ENCODE results near the gene PFDN2.

PFDN2 gene, protein sequence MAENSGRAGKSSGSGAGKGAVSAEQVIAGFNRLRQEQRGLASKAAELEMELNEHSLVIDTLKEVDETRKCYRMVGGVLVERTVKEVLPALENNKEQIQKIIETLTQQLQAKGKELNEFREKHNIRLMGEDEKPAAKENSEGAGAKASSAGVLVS

DNA sequence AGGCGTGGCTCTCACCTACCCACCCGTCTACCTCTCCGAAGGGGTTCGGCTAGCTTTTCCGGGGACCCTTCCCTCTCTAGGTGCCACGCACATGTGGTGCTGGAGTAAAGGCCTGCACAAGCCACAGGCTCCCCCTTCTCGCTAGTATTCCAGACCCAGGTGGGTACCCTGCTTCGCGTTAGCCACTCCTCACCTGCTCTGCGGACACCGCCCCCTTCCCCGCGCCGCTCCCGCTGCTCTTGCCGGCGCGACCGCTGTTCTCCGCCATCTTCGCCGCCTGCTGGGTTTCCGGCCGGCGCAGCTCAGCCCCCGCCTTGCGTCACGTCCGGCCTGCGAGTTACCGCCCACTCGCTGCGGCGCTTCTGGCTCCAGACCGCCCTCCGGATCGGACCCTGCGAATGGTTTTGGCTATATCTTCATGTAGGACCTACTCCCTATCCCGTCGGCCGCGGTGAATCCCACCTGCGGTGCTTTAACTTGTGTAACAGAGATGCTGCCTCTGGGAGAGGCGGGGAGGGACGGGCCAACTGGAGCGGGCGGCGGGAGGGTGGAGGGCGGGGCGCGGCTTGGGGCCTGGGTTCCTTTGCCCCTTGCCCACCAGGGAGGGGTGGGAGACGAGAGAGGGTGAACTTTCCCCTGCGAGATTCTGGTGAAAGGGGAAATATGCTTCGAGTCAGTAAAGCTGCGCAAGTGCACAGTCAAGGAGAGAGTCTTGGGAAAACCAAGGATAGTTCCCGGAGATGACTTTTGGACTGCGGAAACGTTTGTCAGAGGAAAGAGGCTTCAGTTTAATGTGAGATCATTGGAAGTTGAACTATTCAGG, at the start of gene PFDN2, which contains the start of gene NIT1:
TSS of gene PFDN2 (minus strand) at position 279 of the 823 bp plus-strand sequence. CDS start at position 268, 11 bp downstream.
TSS of gene NIT1 (plus strand) at position 347 of the 823 bp plus-strand sequence. CDS start at position 419, 72 bp downstream.
- peak; percentile 70 for DNase-seq

DNA sequence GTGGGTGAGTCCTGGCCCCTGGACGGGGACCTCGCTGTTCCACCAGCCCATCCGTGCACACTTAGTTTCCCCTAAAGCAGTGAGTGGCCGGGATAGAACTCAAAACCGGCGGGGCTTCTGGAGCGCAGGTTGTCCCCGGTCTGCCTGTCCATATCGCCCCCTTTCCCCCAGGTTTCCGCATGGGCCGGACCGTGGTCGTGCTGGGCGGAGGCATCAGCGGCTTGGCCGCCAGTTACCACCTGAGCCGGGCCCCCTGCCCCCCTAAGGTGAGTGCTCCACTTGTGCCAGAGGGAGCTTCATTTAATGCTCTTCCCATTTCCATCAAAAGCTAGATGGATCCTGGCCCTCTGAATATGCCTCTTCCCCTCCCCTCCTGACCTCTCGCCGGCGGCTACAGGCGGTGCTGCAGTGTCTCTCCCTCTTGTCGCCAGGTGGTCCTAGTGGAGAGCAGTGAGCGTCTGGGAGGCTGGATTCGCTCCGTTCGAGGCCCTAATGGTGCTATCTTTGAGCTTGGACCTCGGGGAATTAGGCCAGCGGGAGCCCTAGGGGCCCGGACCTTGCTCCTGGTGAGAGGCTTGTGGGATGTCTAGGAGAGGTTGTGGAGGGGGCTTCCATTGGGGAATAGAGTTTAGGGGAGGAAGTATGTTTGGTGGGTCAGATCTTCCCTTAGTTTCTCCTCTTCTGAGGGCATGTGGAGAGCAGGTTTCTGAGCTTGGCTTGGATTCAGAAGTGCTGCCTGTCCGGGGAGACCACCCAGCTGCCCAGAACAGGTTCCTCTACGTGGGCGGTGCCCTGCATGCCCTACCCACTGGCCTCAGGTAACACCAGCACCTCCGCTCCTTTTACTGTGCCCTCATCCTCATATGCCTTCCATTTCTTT, 49.1 kb upstream of the PFDN2 start:
- DNase-seq = no peak

DNA sequence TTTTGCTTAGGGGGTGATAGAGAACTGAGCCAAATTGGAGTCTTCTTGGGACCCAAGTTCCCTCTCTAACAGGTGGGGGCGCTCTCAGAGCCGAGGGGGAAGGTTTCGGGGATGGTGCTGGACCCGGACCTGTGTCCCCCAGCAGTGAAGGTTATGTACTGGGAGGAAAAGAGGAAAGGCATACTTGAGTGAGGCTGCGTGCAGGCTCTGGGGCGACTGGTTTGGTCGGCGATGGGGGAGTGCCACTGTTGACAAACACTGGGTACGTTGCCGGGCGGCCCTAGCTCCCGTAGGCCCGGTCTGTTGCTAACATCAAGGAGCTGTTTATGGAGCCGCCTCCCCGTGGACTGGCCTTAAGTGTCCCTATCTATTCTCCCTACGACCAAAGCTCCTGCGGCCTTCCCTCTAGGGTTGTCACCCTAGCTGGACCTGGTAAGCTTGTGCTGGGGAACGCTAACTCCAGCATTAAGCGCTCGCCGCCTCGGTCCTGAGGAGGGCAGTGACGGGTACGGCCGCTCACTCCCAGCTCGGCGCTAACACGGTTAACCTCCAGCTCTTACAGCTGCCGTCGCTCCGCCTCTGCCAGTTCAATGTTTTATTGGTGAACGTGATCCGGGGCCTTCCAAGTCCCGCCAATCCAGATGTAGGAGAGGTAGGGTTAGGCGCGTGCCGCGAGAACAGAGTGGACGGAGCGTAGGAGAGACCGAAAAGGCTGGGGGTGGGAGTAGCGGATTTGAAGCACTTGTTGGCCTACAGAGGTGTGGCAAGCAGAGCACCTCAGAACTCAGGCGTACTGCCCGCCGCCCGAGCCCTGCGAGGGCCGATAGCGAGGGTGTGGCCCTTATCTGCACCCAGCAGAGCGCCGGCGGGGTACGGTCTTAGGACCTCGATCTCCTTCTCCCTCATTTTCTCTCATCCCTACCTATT, 48.2 kb upstream of the PFDN2 start, which contains the start of gene PPOX:
TSS of gene PPOX (plus strand) at position 685 of the 927 bp plus-strand sequence. CDS start 422 bp downstream, outside the sequence.
- DNase-seq = peak; percentile 98

DNA sequence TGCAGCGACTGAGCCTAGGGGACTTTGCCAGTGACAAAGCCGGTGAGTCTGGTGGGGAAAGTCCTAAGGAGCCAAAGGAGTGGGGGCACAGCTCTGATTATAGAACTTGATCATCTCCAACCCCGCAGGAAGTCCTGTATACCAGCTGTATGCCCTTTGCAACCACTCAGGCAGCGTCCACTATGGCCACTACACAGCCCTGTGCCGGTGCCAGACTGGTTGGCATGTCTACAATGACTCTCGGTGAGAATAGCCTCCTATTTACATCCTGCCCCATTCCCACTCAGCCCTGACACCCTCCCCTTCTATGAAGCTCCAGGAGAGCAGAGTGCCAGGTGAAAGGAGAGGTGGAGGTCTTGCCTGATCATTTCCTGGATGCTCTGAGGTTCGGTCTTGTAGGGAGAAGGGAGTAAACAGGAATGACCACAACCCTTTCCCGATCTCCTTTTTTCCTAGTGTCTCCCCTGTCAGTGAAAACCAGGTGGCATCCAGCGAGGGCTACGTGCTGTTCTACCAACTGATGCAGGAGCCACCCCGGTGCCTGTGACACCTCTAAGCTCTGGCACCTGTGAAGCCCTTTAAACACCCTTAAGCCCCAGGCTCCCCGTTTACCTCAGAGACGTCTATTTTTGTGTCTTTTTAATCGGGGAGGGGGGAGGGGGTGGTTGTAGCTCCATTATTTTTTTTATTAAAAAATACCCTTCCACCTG, 47.2 kb upstream of the PFDN2 start:
- no peak for DNase-seq

DNA sequence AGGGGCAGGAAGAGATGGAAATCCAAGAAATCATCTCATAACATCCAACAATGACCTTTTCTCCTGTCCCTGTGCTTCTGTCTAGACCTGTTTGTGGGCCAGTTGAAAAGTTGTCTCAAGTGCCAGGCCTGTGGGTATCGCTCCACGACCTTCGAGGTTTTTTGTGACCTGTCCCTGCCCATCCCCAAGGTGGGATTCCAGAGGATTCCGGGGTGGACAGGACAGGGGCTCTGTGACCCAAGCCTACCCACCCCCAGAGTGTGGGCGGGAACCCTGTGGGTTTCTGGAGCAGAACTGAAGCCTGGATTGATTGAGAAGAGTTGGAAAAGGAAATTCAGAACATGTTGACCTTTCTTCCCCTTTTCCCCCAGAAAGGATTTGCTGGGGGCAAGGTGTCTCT, 46.0 kb upstream of the PFDN2 start:
- no peak for DNase-seq

DNA sequence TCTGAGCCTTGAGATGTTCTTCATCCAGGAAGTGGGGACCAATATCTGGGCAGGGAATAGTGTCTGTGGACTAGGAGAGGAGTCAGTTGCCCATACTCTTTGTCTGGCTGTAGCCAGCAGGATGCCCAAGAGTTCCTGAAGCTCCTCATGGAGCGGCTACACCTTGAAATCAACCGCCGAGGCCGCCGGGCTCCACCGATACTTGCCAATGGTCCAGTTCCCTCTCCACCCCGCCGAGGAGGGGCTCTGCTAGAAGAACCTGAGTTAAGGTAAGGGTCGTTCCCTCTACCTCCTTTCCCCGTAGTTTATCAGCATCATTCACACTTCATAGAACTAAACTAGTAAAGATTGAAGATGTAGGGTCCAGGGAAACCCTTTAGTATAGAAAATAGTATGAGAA, 45.0 kb upstream of the PFDN2 start:
- DNase-seq = no peak

DNA sequence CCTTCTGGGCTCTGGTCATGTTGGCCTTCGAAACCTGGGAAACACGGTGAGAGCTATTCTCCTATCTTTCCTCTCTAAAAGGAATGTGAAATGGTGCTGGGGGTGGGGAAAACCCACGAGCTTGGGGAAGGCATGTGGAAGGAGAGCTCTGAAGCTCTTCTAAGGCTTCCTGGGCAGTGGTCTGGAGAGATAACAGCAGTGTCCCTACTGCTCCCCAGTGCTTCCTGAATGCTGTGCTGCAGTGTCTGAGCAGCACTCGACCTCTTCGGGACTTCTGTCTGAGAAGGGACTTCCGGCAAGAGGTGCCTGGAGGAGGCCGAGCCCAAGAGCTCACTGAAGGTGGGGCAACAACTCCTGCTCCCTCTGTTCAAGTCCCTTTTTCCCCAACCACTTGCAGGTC, 44.2 kb upstream of the PFDN2 start:
- DNase-seq = no peak

DNA sequence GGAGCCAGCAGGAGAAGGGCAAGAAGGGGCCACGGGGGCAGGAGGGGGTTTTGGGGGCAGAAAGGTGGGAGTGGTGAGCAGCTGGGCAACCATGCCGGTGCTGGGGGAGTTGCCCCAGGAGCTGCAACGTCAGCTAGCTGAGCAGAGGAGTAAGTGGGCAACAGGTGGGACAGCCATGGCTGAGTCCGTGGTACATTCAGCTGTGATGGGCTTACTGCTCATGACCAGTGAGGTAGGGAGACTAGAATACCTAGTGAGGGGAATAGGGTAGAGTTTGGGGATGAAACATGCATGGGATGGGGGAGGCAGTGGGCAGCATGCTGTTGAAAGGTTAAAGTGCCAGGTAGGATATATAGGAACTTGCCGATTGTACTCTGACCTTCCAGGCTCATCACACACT, 43.8 kb upstream of the PFDN2 start:
- DNase-seq = no peak

DNA sequence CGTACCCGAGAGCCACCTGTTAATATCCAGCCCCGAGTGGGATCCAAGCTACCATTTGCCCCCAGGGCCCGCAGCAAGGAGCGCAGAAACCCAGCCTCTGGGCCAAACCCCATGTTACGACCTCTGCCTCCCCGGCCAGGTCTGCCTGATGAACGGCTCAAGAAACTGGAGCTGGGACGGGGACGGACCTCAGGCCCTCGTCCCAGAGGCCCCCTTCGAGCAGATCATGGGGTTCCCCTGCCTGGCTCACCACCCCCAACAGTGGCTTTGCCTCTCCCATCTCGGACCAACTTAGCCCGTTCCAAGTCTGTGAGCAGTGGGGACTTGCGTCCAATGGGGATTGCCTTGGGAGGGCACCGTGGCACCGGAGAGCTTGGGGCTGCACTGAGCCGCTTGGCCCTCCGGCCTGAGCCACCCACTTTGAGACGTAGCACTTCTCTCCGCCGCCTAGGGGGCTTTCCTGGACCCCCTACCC, 42.9 kb upstream of the PFDN2 start:
- DNase-seq = no peak

DNA sequence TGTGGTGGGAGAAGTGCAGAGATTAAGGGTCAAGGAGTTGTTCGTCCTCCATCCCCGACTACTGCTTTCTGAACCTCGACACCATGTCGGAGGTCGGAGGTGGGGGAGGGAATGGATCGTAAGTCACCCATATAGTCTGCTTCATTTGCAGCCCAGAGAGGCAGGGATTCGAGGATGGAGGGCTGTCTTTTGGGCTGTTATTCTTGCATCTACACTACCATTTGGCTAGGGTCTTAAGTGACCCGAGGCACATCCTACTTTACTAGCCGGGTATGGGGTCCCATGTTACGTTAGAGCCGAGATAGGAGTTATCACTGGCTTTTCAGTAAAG, 42.0 kb upstream of the PFDN2 start:
- no peak for DNase-seq

DNA sequence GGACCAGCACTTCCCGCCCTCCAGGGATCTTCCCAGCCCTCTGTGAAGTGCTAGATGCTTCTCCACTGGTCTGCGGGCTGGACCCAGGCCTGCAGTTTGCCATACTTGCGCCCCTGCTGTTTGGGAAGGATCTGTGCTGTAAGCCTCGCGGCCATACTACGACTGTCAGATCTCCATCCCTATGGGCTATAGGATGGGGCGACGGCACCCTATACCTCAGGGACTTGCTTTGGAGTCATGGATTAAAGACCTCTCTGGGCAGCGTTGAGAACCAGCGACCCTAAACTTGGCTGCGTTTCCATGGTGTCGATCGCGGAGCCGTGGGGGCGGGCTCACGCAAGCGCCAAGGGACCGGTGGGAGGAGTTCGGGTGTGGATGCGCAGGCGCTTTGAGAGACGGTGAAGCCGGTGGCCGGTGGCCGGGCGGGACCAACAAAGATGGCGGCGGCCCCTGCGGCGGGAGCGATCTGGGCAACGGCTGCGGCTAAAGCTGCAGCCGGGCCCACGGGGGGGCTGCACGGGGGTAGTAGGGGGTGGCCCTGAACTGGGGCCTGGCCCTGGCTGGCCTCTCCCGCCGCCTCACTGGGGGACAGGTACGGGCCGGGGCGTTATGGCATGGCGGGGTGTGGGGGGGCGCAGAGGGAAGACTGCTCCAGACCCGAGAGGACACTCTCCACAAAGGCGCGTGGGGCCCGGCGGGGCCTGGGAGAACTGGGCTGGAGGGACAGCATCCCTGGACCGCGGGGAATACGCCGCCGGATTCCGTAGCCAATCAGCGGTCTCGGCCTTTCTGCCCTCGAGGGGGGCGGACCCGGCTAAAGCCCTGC, 41.5 kb upstream of the PFDN2 start, which contains the start of gene USP21:
TSS of gene USP21 (plus strand) at position 414 of the 826 bp plus-strand sequence. CDS start 1,141 bp downstream, outside the sequence.
- peak; percentile 91 for DNase-seq

DNA sequence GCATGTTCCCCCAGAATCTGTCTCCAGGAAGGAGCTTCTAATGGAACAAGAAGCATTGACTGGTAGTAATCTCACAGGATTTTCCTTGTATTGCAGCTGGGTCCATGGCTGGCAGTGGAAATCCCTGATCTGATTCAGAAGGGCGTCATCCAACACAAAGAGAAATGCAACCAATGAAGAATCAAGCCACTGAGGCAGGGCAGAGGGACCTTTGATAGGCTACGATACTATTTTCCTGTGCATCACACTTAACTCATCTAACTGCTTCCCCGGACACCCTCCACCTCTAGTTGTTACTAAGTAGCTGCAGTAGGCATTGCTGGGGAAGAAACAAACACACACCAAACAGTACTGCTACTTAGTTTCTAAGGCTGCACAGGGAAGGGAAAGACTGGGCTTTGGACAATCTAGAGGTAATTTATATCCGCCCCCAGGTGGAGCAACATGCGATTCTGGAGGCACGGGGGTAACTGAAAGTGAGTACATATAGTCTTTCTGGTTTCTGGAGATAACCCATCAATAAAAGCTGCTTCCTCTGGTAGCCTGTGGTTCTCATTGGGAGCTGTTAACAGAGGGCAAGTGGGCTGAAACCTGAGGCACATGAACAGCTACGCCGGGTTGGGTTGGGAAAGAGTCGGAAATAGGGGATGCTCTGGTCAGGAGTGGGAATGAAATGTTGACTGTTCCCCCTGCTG, 40.6 kb upstream of the PFDN2 start:
- no peak for DNase-seq

DNA sequence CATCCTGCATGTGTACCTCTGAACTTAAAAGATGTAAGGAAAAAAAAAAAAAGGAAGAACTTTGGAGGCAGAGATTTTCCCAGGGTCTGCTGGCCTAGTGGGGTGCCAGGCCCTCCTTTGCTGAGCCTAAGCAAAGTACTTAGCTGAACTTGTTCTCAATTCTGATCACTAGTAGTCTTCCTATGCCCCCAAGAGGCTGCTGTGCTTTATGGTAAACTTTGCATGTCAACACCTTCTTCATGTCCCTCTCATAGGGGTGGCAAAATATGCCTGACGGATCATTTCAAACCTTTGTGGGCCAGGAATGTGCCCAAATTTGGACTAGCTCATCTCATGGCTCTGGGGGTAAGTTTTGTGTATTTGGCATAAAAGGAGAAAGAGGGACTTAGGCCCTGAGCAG, 40.0 kb upstream of the PFDN2 start:
- DNase-seq = no peak

DNA sequence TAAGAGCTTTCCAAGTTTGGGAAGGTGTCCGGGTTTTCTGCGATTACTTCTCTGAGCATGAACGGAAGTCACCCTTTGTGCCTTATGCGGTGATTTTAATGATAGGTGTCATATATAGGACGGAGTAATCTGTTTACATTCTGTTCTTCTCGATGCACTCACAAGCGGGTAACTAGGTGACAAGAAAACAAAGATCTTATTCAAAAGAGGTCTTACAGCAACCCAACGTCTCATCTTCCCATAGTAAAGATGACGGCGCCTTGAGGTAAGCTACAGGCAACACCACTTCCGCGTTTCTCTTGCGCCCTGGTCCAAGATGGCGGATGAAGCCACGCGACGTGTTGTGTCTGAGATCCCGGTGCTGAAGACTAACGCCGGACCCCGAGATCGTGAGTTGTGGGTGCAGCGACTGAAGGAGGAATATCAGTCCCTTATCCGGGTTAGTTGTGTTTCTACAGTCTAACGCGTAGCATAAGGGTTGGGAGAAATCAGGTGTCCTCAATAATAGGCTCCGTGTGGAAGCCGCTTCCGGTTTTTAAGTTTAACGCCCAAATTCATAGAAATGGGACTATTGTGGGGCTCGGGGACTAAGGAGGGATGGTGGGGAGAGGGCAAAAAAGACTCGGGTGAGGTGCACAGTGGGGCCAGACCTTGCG, 36.0 kb upstream of the PFDN2 start, which contains the start of gene UFC1:
TSS of gene UFC1 (plus strand) at position 297 of the 656 bp plus-strand sequence. CDS start at position 317, 20 bp downstream.
- peak; percentile 96 for DNase-seq

DNA sequence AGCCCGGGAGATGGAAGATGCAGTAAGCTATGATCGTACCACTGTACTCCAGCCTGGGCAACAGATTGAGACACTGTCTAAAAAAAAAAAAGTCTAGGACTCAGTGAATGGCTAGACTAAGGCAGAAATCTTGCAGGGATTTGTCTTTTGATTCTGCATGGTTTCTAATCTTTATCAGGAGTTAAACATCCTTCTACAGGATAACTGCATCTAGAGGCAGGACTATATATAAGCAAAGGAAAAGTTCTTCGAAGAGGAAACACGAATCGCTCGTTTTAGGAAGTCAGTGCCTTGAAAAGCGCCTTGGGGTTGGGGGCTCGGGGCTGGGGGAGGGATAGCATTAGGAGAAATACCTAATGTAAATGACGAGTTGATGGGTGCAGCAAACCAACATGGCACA, 35.3 kb upstream of the PFDN2 start:
- no peak for DNase-seq

DNA sequence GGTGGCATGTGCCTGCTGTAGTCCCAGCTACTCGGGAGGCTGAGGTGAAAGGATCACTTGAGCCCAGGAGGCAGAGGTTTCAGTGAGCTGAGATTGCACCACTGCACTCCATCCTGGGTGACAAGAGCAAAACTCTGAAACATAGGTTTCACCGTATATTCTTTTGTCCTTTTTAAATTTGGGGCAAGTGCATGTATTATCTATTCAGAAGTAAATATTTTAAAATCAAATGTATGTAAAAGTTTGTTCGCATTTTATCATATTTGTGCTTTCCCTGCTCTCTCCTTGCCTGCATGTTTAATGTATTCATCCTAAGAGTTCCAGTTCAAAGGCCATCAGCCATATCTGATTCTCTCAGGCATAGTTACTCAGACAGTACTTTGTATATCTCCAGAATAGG, 28.0 kb upstream of the PFDN2 start:
- no peak for DNase-seq

DNA sequence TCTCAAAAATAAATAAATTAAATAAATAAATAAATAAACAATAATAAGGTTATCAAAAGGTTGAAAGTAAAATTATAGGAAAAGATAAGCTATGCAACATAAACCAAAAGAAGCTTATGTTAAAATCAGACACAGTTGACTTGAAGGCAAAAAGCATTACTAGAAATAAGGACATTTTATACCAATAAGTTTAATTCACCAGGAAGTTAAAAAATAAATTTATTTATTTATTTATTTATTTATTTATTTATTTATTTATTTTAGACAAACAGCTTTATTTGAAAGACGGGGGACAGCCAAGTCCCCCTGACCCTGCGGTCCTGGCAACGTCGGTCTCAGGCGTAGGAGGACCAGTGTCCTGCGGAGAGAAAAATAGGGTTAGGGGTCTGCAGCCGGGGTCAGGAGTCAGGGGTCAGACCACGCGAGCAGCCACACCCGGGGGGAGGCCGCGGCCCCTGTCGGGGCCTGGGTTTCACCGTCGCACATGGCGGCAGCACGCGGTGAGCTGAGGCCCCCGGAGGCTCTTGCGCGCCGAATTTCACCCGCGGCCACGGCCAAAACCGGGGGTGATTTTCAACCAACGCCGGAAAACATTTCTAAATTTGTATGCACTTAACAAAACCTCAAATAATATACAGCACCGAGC, 23.0 kb upstream of the PFDN2 start:
- no peak for DNase-seq

DNA sequence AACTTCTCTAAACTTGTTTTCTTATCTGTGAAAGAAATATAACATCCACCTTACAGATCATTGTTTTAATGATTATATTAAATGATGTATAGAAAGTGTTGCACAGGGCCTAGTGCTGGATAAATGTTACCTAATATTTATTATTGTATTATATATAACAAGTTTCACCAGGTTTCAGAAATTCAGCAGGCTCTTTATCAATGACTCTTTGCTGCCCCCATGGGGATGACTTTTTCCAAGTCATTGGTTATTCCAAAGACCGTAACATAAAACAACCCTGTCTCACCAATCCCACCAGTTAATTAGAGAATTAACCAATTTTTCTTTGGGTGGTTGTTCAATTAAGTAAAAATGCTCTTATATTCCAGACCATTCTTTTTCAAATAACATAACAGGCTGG, 21.9 kb upstream of the PFDN2 start:
- DNase-seq = peak; percentile 49

DNA sequence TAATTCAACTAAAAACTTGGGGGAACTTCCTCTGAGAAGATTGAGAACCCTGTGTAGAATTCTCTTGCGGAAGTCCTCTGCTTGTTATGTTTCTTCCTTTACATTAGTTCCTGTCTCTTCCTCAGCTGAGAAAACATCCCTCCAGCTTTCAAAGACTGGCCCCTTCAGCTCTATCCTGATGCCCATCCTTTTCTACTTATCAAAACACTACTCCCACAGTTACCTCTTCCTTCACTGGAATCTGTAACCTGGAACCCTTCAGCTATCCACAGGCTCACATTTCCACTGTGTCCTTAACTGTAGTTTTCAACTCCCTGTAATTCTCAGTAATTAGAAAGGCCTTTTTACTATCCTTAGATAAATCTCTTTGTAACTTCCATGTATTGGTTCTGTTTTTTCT, 20.6 kb upstream of the PFDN2 start:
- DNase-seq = no peak

All from CD4-positive, alpha-beta T cell treated with Interleukin-4 for 4 hours (primary cell).